Measurements from ENCODE around the gene DTNBP1.

DTNBP1 gene

GRCh38 chr6:15522427-15522826 is 140.4 kb downstream of the DTNBP1 start:
- Mint-ChIP-seq H3K27ac (peak overlapping the region; percentile 77), H3K4me3 (no peak overlapping the region), H3K27me3 (no peaks in the 10 kb centered on the region), H3K36me3 (ENCODE audit: low read depth) (peaks cover 56% of the 10 kb centered on the region), H3K4me1 (peaks cover 23% of the 10 kb centered on the region), H3K9me3 (peaks cover 7% of the 10 kb centered on the region)
- DNase-seq (no peak), ATAC-seq (peak; percentile 60)

- peak overlapping the region; percentile 77 for H3K27ac Mint-ChIP-seq
- ATAC-seq (no peak), DNase-seq (no peak)
- no peak overlapping the region for H3K4me3 Mint-ChIP-seq
- H3K9me3 Mint-ChIP-seq, result peaks cover 7% of the 10 kb centered on the region
- no peaks in the 10 kb centered on the region for H3K27me3 Mint-ChIP-seq
- H3K36me3 Mint-ChIP-seq (ENCODE audit: low read depth), result peaks cover 55% of the 10 kb centered on the region
- H3K4me1 Mint-ChIP-seq, result peaks cover 23% of the 10 kb centered on the region
Measured at GRCh38 chr6:15522026-15522425, 140.8 kb downstream of the DTNBP1 start.

- Mint-ChIP-seq H3K36me3 (ENCODE audit: low read depth) (peaks cover 51% of the 10 kb centered on the region), H3K9me3 (peaks cover 7% of the 10 kb centered on the region), H3K4me1 (peaks cover 23% of the 10 kb centered on the region), H3K27ac (peak overlapping the region; percentile 77), H3K4me3 (no peak overlapping the region), H3K27me3 (no peaks in the 10 kb centered on the region)
- DNase-seq, result no peak
- ATAC-seq, result no peak
Measured at GRCh38 chr6:15521582-15521981, 141.2 kb downstream of the DTNBP1 start.

DNA sequence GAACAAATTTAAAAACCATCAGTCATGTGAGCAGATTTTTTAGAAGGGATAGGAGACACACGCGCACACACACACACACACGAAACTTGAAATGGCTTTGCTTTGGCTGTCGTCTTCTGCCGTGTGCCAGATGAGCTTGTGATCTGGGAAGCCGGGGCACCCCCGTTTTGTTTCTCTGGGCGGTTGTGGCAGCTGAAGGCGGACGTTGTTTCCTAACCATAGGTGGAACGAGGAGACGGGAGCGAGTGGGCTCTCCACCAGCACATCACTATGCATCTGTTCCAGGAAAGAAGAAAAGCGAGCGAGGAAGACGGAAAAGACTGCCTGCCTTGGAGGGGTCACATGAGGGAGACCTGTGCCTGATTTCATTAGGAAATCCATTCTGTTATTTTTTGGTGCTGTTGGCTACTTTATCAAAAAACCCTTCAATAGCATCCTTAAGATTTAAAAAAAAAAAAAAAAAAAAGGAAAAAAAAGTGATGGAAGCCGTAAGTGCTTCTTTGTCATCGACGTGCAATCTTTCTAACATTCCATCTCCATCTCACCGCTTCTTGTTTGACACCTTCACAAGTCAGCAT is 142.1 kb downstream of the DTNBP1 start:
- peak overlapping the region; percentile 70 for H3K27ac Mint-ChIP-seq
- DNase-seq, result no peak
- H3K36me3 Mint-ChIP-seq (ENCODE audit: low read depth), result peaks cover 45% of the 10 kb centered on the region
- H3K4me3 Mint-ChIP-seq, result no peak overlapping the region
- ATAC-seq, result no peak
- peaks cover under 1% of the 10 kb centered on the region for H3K9me3 Mint-ChIP-seq
- H3K27me3 Mint-ChIP-seq, result no peaks in the 10 kb centered on the region
- peaks cover 17% of the 10 kb centered on the region for H3K4me1 Mint-ChIP-seq

GRCh38 chr6:15519681-15520080 is 143.1 kb downstream of the DTNBP1 start:
- ATAC-seq, result no peak
- peak overlapping the region; percentile 28 for H3K27ac Mint-ChIP-seq
- no peak for DNase-seq

DNA sequence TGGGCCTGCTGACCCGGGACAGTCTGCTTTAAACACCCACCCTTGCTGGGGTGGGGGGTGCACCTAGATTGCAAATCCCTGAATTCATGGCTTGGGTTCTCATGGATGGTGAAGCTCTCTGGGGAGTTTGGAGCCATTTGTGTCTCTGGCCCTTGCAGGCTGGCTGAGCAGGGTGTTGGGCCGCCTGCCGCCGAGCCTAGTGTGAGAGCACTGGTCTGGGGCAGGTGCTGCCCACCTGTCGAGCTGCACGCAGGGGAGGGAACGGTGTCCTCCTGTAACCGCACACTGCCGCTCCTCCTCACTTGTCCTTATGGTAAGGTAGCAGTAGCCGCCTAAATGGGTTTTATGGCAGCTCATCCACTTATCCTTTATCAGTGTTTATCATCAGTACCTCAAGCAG is 143.9 kb downstream of the DTNBP1 start:
- Mint-ChIP-seq H3K9me3 (no peaks in the 10 kb centered on the region), H3K27me3 (no peaks in the 10 kb centered on the region), H3K27ac (no peak overlapping the region), H3K4me1 (peaks cover 12% of the 10 kb centered on the region), H3K36me3 (ENCODE audit: low read depth) (peaks cover 48% of the 10 kb centered on the region), H3K4me3 (no peak overlapping the region)
- no peak for DNase-seq
- no peak for ATAC-seq

More at GRCh38 chr6:15519681-15520080, 143.1 kb downstream of the DTNBP1 start:
- Mint-ChIP-seq H3K4me1 (peaks cover 12% of the 10 kb centered on the region), H3K4me3 (no peak overlapping the region), H3K27me3 (no peaks in the 10 kb centered on the region), H3K9me3 (no peaks in the 10 kb centered on the region), H3K36me3 (ENCODE audit: low read depth) (peaks cover 43% of the 10 kb centered on the region)

GRCh38 chr6:15518057-15518456 is 144.8 kb downstream of the DTNBP1 start:
- Mint-ChIP-seq H3K36me3 (ENCODE audit: low read depth) (peaks cover 42% of the 10 kb centered on the region), H3K4me1 (peaks cover 12% of the 10 kb centered on the region), H3K4me3 (no peak overlapping the region), H3K27me3 (no peaks in the 10 kb centered on the region), H3K9me3 (no peaks in the 10 kb centered on the region), H3K27ac (no peak overlapping the region)
- ATAC-seq (no peak), DNase-seq (no peak)

DNA sequence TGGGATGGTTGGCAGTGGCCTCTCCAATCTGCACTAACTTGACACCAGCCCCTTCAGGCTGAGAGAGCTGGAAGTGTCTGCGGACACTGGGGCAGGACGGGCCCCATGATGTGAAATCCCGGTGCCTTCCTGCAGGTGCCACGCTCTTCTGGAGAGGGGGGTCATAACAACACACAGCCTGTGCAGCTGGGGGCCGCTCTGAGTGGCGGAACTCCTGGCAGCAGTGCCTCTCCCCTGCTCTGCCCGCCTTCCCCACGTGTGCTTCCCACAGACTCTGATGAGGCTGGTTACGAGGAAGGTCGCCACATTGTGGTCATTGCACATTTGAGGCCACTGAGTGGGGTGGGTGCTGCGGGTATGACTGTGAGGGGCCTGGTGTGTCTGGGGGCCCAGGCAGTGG is 145.2 kb downstream of the DTNBP1 start:
- H3K27ac Mint-ChIP-seq, result no peak overlapping the region
- H3K27me3 Mint-ChIP-seq, result no peaks in the 10 kb centered on the region
- DNase-seq (no peak), ATAC-seq (no peak)
- peaks cover 11% of the 10 kb centered on the region for H3K4me1 Mint-ChIP-seq
- peaks cover 39% of the 10 kb centered on the region for H3K36me3 Mint-ChIP-seq (ENCODE audit: low read depth)
- H3K4me3 Mint-ChIP-seq, result no peak overlapping the region
- H3K9me3 Mint-ChIP-seq, result no peaks in the 10 kb centered on the region

- Mint-ChIP-seq H3K4me3 (no peak overlapping the region), H3K36me3 (ENCODE audit: low read depth) (peaks cover 40% of the 10 kb centered on the region), H3K27ac (no peak overlapping the region), H3K9me3 (no peaks in the 10 kb centered on the region), H3K27me3 (no peaks in the 10 kb centered on the region), H3K4me1 (peaks cover 5% of the 10 kb centered on the region)
- no peak for ATAC-seq
- DNase-seq, result no peak
Measured at GRCh38 chr6:15516923-15517560, 145.8 kb downstream of the DTNBP1 start.

DNA sequence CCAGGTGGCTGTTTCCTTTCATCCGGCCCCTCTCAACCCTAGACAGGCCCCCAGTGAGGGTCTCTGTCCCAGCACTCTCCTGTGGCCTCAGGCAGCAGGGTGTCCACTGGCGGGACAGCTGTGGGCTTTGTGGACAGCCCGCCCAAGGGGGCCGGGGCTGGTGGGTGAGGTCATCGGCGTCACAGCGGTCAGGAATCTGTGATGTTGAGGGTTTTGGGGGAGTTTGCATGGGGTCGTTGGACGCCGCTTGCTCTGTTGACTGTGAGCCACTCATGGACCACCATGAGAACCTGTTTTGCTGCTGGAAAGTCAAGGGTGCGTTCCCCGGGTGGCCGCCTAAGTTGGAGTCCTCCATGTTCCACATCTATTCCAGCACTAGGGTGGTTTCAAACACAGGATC is 146.4 kb downstream of the DTNBP1 start:
- H3K36me3 Mint-ChIP-seq (ENCODE audit: low read depth), result peaks cover 37% of the 10 kb centered on the region
- ATAC-seq (no peak), DNase-seq (no peak)
- no peaks in the 10 kb centered on the region for H3K27me3 Mint-ChIP-seq
- H3K4me3 Mint-ChIP-seq, result no peak overlapping the region
- no peak overlapping the region for H3K27ac Mint-ChIP-seq
- H3K9me3 Mint-ChIP-seq, result no peaks in the 10 kb centered on the region
- no peaks in the 10 kb centered on the region for H3K4me1 Mint-ChIP-seq

DNA sequence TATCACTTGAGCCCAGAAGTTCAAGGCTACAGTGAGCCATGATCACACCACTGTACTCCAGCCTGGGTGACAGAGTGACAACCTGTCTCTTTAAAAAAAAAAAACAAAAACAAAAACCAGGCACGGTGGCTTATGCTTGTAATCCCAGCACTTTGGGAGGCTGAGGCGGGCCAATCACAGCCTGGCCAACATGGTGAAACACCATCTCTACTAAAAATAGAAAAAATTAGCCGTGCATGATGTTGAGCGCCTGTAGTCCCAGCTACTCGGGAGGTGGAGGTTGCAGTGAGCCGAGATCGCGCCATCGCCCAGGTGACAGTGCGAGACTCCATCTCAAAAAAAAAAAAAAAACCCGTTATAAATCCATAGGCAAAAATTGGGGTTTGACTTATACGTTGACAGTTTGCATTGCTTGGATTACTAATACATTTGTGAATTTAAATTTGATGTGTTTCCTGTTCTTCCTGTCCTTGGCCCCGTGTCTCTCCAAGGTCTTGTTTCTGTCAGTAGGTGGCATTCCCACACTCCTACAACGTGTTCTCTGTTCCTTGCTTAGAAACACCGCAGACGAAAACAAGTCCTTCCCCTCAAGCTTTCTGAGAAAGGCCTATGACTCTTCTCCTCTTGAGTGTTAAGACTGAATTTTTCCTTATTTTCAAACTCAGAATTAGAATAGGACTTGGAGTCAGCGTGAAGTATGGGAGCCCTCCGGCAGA is 147.0 kb downstream of the DTNBP1 start:
- ATAC-seq (no peak), DNase-seq (no peak)
- no peaks in the 10 kb centered on the region for H3K4me1 Mint-ChIP-seq
- H3K36me3 Mint-ChIP-seq (ENCODE audit: low read depth), result peaks cover 39% of the 10 kb centered on the region
- H3K27me3 Mint-ChIP-seq, result no peaks in the 10 kb centered on the region
- no peaks in the 10 kb centered on the region for H3K9me3 Mint-ChIP-seq
- no peak overlapping the region for H3K27ac Mint-ChIP-seq
- H3K4me3 Mint-ChIP-seq, result no peak overlapping the region

DNA sequence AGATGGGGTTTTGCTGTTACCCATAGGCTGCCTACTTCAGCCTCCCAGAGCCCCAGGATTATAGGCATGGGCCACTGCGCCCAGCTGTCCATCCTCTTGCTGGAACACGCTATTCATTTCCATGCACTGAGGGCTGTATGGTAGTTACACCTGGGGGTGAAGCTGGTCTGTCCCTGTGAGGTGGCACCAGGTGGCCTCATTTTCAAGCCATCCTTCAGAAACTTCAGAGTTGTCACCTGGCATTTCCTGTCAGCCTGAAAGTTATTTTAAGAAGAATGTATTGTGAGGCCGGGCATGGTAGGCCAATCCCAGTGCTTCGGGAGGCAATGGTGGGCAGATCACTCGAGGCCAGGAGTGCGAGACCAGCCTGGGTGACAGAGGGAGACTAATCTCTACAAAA is 147.6 kb downstream of the DTNBP1 start:
- DNase-seq (no peak), ATAC-seq (no peak)
- Mint-ChIP-seq H3K27ac (no peak overlapping the region), H3K9me3 (no peaks in the 10 kb centered on the region), H3K36me3 (ENCODE audit: low read depth) (peaks cover 39% of the 10 kb centered on the region), H3K4me3 (no peak overlapping the region), H3K27me3 (no peaks in the 10 kb centered on the region), H3K4me1 (no peaks in the 10 kb centered on the region)

DNA sequence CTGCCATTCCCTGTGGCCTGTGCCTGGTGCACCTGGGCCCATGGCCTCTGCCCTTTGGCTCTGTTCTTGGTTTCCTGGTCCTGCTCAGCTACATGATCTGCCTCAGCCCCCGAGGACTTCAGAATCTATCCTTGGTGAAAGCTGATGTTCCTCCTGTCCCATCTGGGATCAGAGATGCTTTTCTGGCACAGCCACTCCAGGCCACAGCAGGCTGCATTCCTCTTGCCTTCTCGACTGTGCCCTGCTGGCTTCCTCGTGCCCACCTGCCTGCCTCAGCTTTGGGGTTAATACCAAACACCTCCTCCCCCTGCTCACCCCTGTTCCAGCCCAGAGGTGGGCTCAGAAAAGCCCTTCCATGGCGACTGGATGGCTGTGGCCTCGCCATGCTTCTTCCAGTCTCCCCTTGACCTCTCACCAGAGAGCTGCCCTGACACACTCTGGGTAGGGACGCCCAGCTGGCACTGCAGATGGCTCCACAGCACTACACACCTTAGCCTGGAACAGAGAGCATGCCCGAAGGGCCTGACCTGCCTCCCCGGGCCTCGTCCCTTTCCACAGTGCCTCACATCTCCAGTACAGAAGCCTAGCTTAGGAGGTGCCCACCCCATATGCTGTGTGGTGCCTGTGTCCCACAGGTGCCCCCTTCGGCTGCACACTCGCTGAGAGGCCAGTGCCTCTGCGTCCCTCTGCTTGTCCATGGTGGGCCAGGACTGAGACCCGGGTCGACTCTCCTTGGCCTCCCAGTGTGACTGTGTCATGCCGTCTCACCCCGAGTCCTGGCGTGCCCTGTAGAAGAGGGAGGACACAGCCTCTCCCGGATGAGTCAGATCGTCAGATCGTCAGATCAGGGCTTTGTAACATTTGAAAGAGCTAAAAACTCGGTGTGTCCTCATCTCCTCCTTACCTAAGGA is 148.8 kb downstream of the DTNBP1 start:
- Mint-ChIP-seq H3K36me3 (ENCODE audit: low read depth) (peaks cover 34% of the 10 kb centered on the region), H3K9me3 (no peaks in the 10 kb centered on the region), H3K27ac (peak overlapping the region; percentile 65), H3K4me1 (peaks cover 3% of the 10 kb centered on the region), H3K4me3 (no peak overlapping the region), H3K27me3 (no peaks in the 10 kb centered on the region)
- ATAC-seq, result no peak
- DNase-seq, result no peak

- ATAC-seq (no peak), DNase-seq (no peak)
- H3K36me3 Mint-ChIP-seq (ENCODE audit: low read depth), result peaks cover 41% of the 10 kb centered on the region
- H3K27me3 Mint-ChIP-seq, result no peaks in the 10 kb centered on the region
- peak overlapping the region; percentile 65 for H3K27ac Mint-ChIP-seq
- H3K9me3 Mint-ChIP-seq, result no peaks in the 10 kb centered on the region
- peaks cover 3% of the 10 kb centered on the region for H3K4me1 Mint-ChIP-seq
- H3K4me3 Mint-ChIP-seq, result no peak overlapping the region
Measured at GRCh38 chr6:15513131-15513771, 149.6 kb downstream of the DTNBP1 start.

Measured in activated naive CD8-positive, alpha-beta T cell treated with anti-CD3 and anti-CD28 coated beads, Interleukin-2, amount 50 U/mL, for 24 hours (primary cell).